C1 segment of cervical spinal cord (tissue), 14 donors: ENCODE data around the gene MED28.
A peak's percentile ranks its signal among the peaks of the same experiment; 100 is the strongest.
"Not testable (repeated sequence)": the region's sequence is repeated elsewhere in the genome, so short reads cannot be mapped to it uniquely, and the experiment has no call there.

ENCODE experiments used
- DNase-seq, 14 donors: peaks; one replicate each; lab custom pipeline; 2025; lab: John Stamatoyannopoulos, UW

MED28 gene

GRCh38 chr4:17618926-17619325 is 4.5 kb downstream of the MED28 start:
- no peak for DNase-seq

- no peak for DNase-seq
Observed at GRCh38 chr4:17619416-17620105, 5.1 kb downstream of the MED28 start.

- DNase-seq = no peak
Observed at GRCh38 chr4:17623451-17624001, 9.1 kb downstream of the MED28 start.

GRCh38 chr4:17624821-17625220 is 10.4 kb downstream of the MED28 start:
- DNase-seq = no peak

DNA sequence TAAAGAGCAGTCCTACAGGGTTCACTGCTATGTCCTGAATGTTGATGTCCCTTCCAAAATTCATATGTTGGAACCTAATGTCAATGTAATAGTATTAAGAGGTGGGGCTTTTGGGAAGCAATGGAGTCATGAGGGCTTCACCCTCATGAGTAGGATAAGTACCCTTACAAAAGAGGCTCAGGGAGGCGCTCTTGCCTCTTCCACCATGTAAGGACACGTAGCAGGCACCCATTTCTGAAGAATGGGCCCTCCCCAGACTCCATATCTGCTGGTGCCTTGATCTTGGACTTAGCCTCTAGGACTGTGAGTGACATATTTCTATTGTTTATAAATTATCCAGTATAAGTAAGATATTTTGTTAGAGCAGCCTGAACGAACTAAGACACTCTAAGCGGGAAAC is 15.8 kb downstream of the MED28 start:
- no peak for DNase-seq

DNA sequence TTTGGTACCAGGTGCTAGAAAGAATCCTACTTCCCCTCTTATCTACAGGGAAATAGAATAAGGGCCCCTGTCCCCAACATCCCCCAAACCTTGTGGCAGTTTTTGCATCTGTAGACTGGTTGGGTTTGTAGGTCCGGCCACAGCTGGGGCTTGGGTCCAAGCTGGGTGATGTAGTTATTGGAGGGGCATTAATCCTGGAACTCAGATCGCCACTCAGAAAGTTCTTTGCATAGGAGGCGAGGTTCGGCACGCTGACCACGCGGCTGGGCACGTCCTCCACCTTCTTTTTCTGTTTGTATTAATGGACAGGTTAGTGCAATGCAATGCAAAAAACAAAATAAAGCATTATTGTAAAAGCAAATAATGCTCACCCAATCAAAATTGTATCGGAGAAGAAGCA is 19.2 kb downstream of the MED28 start:
- no peak for DNase-seq

DNA sequence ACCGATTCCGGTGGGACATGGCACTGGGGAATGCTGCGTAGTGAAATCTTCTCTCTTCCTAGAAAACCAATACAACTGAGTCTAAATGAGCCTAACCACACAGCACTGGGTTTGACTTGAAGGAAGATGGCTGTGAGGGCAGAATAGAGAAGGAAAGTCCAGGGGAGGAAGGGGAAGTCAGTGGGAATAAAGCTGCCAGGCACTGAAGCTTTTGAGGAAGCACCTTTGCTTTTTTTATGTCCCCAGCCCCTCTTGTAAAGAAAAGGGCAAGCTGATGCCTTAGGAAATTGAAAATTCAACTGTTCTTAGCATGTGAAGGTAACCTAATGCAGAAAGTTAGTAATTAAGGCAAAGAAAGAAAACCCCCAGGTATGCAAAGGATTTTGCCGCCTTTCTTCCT is 20.6 kb downstream of the MED28 start:
- no peak for DNase-seq

- no peak for DNase-seq
Observed at GRCh38 chr4:17636341-17636695, 21.9 kb downstream of the MED28 start.

GRCh38 chr4:17636696-17637622 is 22.5 kb downstream of the MED28 start:
- peak in 13 of 14 donors; percentile 5 to 83 (median 63) for DNase-seq

- DNase-seq = no peak
Observed at GRCh38 chr4:17639136-17639535, 24.7 kb downstream of the MED28 start.

- no peak for DNase-seq
Observed at GRCh38 chr4:17642398-17642783, 27.9 kb downstream of the MED28 start.

DNA sequence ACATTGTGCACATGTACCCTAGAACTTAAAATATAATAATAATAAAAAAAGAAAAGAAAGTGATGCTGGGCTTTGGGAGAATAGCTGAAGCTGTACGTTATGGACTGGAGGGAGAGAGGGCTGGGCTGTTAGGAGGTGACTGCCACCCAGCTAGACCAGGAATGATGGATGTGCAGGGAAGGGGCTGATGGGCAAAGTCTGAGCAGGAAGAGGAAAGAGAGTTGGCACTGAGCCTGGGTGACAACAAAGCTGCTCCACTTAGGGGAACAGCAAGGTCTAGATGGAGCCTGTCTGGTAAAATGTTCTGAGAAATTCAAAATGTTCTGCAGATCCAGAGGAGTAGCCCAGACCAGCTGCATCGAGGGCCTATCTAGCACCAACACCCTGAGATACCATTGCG is 32.3 kb downstream of the MED28 start:
- no peak for DNase-seq

DNA sequence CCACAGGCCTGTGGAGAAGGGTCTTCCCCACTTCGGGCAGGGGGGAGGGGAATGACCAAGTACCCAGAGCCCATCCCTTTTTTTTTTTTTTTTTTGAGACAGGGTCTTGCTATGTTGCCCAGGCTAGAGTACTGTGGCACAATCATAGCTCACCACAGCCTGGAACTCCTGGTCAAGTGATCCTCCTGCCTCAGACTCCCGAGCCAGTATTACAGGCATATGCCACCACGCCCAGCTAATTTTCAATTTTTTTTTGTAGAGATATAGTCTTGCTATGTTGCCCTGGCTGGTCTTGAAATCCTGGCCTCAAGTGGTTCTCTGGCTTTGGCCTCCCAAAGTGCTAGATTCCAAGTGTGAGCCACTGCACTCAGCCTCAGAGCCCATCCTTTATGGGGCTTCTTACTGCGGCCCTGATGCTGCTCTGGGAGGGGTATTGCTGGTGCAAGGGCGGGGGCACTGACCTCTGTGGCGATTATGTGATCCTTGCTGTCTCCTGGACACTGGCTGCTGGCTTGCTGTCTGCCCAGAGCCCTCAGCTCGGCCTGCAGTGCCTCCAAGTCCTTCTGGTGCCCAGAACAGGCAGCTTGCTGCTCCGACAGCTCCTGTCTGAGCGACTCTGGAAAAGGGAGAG is 32.9 kb downstream of the MED28 start:
- no peak for DNase-seq

DNA sequence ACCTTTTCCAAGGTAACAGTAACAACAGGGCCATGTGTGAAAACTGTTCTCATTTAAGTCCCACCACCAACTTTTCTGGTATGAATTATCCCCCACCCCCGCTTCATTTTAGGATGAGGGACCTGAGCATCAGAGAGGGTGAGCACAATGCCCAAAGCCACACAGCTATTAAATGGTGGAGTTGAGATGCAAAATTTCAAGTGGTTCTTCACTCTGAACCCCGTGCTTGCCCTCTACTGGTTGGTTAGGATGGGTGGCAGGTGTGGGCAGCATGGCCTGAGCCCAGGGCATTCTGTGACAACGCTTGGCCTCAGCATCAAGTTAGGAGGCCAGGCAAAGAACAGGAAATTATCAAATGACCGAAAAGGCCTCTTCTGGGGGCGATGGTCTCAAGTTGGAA is 33.5 kb downstream of the MED28 start:
- DNase-seq = no peak

DNA sequence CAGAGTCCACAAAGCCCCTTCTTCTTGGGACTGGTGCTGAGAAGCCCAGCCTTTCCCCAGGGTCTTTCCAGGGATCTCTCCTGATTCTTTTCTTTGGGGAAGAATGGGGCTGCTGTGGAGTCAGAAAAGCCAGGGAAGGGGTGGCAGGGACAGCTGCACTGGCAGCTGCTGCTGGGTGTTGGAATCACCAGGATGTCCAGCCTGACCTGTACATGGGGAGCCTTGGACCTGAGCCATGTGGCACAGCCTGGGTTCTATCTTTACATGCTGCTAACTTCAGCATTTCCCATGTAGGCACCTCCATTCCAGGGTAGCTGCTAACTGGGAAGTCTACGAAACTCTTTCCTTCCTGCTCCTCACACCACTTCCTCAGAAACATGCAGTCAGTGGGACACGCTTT is 36.0 kb downstream of the MED28 start:
- DNase-seq = no peak

- DNase-seq = no peak
Observed at GRCh38 chr4:17654701-17655100, 40.3 kb downstream of the MED28 start.

DNA sequence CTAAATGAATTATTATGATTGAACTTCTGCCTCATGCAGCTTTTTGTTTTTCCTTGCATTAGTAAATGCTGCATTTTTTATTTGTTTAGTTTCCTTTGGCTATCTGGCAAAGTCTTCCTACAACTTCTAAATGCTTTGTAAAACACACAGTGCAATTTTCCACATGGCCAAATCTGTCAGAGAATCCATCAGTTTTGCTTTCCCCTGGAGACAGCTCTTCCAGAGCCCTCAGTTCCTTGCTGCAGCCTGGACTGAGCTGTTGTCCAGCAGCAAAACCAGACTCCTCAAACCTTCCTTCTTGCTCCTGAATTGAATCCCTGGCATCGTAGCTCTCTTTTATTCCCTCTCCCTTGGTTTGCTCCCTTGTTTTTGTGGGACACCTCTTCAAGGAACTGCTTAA is 42.6 kb downstream of the MED28 start:
- DNase-seq = no peak

DNA sequence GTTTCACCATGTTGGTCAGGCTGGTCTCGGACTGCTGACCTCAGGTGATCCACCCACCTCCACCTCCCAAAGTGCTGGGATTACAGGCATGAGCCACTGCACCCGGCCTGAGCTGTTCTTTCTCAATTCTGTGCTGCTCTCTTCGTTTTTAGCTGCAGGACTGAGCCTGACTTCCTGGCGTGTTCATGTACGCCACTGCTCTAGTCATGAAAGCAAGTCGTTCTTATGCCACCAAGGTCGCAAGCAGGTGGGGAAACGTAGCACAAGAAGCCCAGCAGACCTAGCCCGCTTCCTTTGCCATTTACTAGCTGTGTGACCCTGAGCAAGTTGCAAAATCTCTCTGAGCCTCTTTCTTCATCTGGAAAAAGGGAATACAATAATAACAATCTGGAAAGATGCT is 43.4 kb downstream of the MED28 start:
- no peak for DNase-seq

DNA sequence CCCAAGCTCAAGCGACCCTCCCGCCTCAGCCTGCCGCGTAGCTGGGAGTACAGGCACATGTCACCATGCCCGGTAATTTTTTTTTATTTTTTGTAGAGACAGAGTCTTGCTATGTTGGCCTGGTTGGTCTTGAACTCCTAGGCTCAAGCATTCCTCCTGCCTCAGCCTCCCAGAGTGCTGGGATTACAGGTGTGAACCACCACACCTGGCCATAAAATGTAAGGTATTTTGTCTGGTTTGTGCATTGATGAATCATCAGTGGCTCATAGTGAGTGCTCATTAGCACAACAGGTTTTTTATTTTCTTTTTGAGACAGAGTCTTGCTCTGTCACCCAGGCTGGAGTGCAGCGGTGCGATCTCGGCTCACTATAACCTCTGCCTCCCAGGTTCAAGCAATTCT is 44.8 kb downstream of the MED28 start:
- DNase-seq = not testable (repeated sequence)

DNA sequence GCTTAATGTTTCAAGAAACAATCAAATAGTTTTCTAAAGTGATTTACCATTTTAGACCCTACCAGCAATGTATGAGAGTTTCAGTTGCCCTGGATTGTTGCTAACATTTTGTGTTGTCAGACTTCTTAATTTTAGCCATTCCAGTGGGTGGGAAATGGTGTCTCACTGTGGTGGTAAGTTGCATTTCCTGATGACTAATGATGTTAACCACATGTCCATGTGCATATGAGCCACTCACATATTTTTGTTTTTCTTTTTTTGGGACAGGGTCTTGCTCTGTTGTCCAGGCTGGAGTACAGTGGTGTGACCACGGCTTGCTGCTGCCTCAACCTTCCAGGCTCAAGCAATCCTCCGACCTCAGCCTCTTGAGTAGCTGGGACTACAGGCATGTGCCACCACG is 48.3 kb downstream of the MED28 start:
- no peak for DNase-seq

- DNase-seq = no peak
Observed at GRCh38 chr4:17664755-17665154, 50.3 kb downstream of the MED28 start.

DNA sequence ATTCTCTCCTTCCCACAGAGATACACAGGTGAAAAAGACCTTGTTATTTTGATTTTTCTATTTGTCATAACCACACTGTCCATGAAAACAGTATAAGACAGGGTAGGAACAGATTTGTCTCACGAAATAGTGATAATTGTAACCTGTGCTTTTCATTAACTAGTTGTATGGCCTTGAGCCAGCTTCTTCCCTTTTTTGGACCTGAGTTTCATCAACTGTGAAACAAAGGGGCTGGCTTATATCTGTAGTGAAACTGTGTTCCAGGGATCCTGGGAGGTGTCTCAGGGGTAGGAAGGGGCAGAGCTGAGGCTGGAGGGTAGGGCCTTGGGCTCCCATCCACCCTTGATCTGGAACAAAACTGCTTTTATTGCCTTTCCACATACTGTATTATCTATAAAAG is 50.9 kb downstream of the MED28 start:
- DNase-seq = no peak
